Measurements from ENCODE around the gene NRCAM.

- TF ChIP-seq, protein P1, sequence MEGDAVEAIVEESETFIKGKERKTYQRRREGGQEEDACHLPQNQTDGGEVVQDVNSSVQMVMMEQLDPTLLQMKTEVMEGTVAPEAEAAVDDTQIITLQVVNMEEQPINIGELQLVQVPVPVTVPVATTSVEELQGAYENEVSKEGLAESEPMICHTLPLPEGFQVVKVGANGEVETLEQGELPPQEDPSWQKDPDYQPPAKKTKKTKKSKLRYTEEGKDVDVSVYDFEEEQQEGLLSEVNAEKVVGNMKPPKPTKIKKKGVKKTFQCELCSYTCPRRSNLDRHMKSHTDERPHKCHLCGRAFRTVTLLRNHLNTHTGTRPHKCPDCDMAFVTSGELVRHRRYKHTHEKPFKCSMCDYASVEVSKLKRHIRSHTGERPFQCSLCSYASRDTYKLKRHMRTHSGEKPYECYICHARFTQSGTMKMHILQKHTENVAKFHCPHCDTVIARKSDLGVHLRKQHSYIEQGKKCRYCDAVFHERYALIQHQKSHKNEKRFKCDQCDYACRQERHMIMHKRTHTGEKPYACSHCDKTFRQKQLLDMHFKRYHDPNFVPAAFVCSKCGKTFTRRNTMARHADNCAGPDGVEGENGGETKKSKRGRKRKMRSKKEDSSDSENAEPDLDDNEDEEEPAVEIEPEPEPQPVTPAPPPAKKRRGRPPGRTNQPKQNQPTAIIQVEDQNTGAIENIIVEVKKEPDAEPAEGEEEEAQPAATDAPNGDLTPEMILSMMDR (IDR thresholded peaks at IDR 0.05): no peak
- no peak for TF ChIP-seq POLR2A (IDR thresholded peaks at IDR 0.05)
Measured at GRCh38 chr7:108418946-108419345, 37.3 kb downstream of the NRCAM start.
